GM18909 (cell line): ENCODE measurements around the gene TSR1.

Source experiments
- ATAC-seq: cut with Tn5 transposase; IDR thresholded peaks from one replicate; pipeline ENCODE4 v1.9.1; 2021; ENCODE audit warnings: mild to moderate bottlenecking; ENCODE audit not compliant: unreplicated experiment, poor library complexity

Gene TSR1

GRCh38 chr17:2295575-2295974, 40.7 kb downstream of the TSR1 start:
- no peak for ATAC-seq

DNA sequence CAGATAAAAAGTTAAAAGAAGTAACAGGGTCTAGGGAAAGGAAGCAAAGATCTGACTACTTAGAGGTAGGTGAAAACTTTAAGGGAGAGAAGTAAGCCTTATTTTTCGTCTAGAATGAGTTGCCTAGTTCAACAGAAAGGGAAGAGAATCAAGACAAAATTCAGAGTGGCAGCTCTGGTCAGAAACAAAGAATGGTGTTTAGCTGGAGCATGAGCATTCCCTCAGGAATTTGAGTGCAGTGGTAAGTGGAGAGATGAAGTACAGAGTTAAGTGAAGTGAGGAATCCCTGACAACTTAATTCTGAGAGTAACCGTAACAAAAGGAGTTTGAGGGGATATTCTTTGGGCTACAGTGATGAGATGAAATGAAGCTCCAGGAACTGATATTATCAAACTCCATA, 44.2 kb downstream of the TSR1 start:
- ATAC-seq = no peak

GRCh38 chr17:2289878-2290478, 46.3 kb downstream of the TSR1 start:
- ATAC-seq = no peak

GRCh38 chr17:2283302-2283701, 53.0 kb downstream of the TSR1 start:
- ATAC-seq = no peak

- no peak for ATAC-seq
These were observed 53.9 kb downstream of the TSR1 start for GRCh38 chr17:2282297-2282873.

DNA sequence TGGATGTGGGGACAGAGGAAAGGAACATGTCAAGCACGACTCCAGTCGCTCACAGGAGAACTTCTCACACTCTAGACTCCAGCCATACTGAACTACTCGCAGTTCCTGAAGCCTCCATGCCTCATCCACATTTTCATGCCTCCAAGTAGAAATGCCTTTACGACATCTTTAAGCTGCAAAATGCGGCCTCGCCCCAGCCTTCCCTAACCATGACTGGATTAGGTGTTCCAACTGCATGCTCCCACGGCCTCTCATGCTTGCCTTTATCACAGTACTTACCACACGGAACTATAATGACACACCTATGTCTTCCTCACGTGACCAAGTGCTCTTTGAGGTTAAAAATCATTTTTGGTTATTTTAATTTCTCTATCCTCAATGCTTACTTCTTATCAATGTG, 56.5 kb downstream of the TSR1 start:
- ATAC-seq = no peak

- no peak for ATAC-seq
These were observed 58.7 kb downstream of the TSR1 start for GRCh38 chr17:2277429-2278170.

- no peak for ATAC-seq
These were observed 60.5 kb downstream of the TSR1 start for GRCh38 chr17:2275722-2276121.

GRCh38 chr17:2274414-2274813, 61.8 kb downstream of the TSR1 start:
- ATAC-seq = no peak
